Non-pigmented ciliary epithelial cell (primary cell): ENCODE results near the gene PLEKHA8.

Experiments used
- DNase-seq: peaks from one replicate; pipeline ENCODE4 v3.0.0-alpha.2; 2010; ENCODE audit warnings: low read depth

Gene PLEKHA8

GRCh38 chr7:30112103-30112713 lies 84.0 kb downstream of the PLEKHA8 start:
- no peak for DNase-seq

GRCh38 chr7:30113144-30113543 lies 84.9 kb downstream of the PLEKHA8 start:
- DNase-seq, result no peak

GRCh38 chr7:30114536-30115238 lies 86.5 kb downstream of the PLEKHA8 start:
- no peak for DNase-seq

GRCh38 chr7:30115709-30116297 lies 87.6 kb downstream of the PLEKHA8 start:
- DNase-seq, result no peak

GRCh38 chr7:30116771-30117170 lies 88.6 kb downstream of the PLEKHA8 start:
- DNase-seq, result no peak

DNA sequence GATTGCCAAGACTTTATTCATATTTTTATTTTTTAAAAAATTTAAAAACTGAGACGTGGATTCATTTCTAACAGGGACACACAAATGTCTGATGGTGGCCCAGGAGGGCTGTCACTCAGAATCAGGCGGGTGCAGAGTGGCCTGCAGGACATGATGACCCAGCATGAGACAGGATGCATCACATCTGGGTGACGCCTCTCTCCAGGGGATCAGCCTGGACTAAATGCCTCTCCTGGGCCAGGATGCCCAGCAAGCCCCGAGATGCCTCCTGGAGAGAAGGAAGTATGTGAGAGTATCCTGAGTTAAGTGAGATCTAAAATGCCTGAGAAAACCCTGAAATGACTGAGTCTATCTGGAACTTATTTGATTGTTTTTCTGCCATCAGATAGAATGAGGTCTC lies 89.7 kb downstream of the PLEKHA8 start:
- DNase-seq, result no peak

GRCh38 chr7:30119890-30120577 lies 91.8 kb downstream of the PLEKHA8 start:
- no peak for DNase-seq

GRCh38 chr7:30133736-30134610 lies 105.8 kb downstream of the PLEKHA8 start:
- DNase-seq, result no peak

GRCh38 chr7:30134611-30135300 lies 106.5 kb downstream of the PLEKHA8 start, which contains the start of gene MTURN:
Gene MTURN, plus strand, starts transcription at chr7:30134986. Its CDS starts 151 bp downstream, at chr7:30135137.
- DNase-seq, result peak; percentile 17

GRCh38 chr7:30135301-30136116 lies 107.3 kb downstream of the PLEKHA8 start:
- DNase-seq, result no peak

DNA sequence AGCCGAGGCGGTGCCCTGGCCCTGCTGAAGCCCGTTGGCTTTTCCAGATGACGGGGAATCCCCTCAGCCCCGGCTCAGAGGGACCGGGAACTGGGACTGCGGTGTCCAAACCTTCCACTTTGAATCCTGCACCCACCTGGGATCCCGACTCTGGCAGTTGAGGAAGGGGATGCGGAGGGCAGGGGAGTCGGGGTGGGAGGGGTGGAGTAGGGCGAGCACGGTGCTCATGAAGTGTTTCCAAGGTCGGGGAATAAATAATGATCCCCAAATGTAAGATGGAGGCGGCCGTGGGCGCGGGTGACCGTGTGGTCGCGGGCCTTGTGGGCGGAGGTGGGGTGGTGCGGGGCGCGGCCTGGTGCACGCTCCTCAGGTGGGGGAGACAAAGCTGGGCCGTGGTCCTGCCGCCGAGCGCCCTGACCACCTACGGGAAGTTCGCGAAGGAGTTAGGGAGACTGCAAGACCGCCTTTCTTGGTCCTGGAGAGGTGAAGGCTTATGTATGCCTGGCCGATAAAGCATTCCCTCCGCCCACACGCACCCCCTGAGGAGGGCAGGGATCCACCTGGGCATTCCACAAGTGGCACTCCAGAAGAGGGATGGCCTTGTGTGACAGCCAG lies 108.0 kb downstream of the PLEKHA8 start:
- DNase-seq, result no peak

GRCh38 chr7:30136743-30137485 lies 108.7 kb downstream of the PLEKHA8 start:
- no peak for DNase-seq

DNA sequence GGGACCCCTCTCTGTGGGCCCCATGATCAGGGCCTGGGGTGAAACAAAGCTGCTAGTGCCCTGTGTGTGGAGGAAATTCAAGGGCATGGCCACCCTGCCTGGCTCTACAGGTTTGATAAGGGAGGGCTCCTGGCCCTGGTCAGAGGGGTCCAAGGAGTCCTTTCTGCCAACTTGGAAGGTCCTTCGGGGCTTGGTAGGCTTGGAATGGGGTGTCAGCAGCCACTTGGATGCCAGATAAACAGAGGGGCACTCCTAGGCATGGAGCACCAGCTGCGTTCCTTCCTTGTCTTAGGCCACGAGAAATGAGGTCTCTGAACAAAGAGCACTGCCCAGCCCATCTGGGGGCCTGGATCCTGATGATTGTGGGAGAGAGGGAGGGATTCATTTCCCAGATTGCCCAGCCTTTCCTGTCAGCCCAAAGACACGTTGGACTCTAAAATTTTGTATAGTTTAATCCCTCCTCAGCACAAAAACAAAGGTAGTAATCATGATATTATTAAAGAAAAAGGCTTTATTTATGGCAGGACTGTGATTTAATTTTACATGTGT lies 111.7 kb downstream of the PLEKHA8 start:
- no peak for DNase-seq

- no peak for DNase-seq
Observed at GRCh38 chr7:30140456-30140855, 112.2 kb downstream of the PLEKHA8 start.

DNA sequence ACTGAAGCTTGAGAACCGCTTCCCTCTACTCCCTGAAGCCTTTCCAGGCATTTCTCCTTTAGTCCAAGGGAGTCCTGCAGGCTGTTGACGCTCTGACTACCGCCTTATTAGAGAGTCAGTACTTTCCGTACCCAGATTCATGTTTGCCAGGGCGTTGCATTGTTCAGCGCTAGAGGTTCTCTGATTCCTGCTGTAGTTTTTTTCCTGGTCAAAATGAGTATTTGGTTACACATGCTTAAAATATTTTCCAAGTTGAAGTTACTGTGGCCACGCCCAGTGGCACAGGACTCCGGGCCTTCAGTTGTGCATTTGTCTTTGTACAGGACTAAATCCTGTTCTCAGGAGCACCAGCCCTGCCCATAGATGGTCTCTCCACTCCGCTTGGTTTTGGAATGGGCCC lies 114.5 kb downstream of the PLEKHA8 start:
- no peak for DNase-seq

DNA sequence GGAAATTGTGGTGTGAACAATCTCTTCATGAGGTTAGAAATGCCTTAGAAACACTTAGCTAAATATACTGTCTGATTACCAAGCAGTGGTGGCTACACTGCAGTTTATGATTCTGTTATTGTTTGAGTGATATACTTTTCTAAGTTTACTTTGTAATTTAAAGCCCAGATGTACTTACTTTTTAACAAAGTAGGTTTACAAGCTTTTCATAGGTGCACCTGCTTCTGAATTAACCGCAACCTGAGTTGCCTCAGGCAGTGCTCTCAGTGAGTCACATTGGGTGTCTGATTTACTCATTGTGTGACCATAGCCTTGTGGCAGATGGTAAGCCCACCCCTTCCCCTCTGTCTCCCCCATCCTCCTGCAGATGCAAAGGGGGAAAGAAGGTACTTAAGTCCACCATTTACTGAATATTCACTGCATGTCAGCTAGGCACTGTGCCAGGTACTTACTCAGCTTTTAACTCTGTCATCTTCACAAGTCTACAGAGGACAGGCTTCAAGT lies 115.6 kb downstream of the PLEKHA8 start:
- no peak for DNase-seq

DNA sequence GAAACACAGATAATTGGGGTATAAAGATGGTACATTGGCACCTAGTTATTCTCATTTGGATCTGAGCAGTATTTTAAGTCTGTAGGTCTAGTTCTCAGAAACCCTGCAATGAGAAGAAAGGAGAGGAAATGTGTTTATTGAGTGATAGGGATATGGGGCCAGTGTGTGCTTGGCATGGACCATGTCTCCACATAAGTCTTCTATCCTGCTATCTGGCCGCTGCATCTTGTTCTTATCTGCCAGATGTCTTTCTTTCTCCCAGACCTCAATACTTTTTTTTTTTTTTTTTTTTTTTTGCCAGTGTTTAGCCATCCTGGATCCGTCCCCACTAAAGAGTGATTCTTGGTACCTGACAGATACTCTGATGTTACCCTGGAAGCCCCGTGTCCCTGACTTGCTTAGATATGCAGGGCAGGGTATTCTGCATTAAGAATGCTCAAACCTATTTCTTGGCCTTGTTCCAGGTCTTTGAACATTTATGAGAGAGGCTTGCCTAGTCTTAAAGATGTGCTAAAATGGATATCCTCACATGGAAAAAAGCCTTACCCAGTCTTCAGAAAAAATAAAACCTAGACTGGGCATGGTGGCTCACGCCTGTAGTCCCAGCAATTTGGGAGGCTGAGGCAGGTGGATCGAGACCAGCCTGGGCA lies 116.6 kb downstream of the PLEKHA8 start:
- no peak for DNase-seq

GRCh38 chr7:30145426-30145970 lies 117.3 kb downstream of the PLEKHA8 start:
- DNase-seq, result no peak
